ENCODE measurements around the gene TUBB3. TPM values are rescaled to one million over a fixed set of nuclear protein-coding genes. Genes with fewer than 3 reads are reported as not detected.

The TUBB3 gene
- total RNA-seq, 1 experiment from 2014 or later = 164 TPM

GRCh38 chr16:89955001-89955685 lies 32.0 kb downstream of the TUBB3 start:
- WGBS (ENCODE audit: extremely low coverage, insufficient read length, low lambda C conversion rate) = no CpG with 5 or more reads among the region's 15 CpGs
- Mint-ChIP-seq H3K4me1 (peaks cover 10 to 11% of the 10 kb centered on the region in 2 experiments), H3K27ac (peak overlapping the region in 2 of 3 experiments; percentile 60 to 69; a peak in 3 of 7 replicates), H3K4me3 (no peak overlapping the region), H3K36me3 (ENCODE audit: insufficient read depth in 1 of 3, low read depth in 3 of 3) (peaks cover 10 to 44% (median 31%) of the 10 kb centered on the region in 3 experiments), H3K27me3 (ENCODE audit: low read depth) (no peaks in the 10 kb centered on the region), H3K9me3 (no peaks in the 10 kb centered on the region; a peak in 2 of 5 replicates)
- Histone ChIP-seq H3K27me3 (ENCODE audit: insufficient read depth, low read length) (no peaks in the 10 kb centered on the region), H2AFZ (ENCODE audit: low read length) (no peak overlapping the region), H3K23ac (ENCODE audit: insufficient read length, low read depth, low read length) (no peak overlapping the region), H4K8ac (replicated peaks; ENCODE audit: insufficient read length, low read depth, low read length) (no peak overlapping the region), H3K14ac (ENCODE audit: insufficient read depth, low read length) (no peak overlapping the region), H3K4me1 (ENCODE audit: insufficient read depth, low read length) (no peaks in the 10 kb centered on the region), H3K23me2 (ENCODE audit: insufficient read length, low read depth, low read length, poor library complexity, severe bottlenecking) (no peaks in the 10 kb centered on the region), H2BK120ac (ENCODE audit: low read depth, low read length, poor library complexity, severe bottlenecking) (no peak overlapping the region), H3K9ac (ENCODE audit: extremely low read depth, insufficient read length, low read length) (no peak overlapping the region), H2BK5ac (ENCODE audit: insufficient read length, low read length) (no peak overlapping the region), H3K79me2 (ENCODE audit: insufficient read depth, low read length) (no peaks in the 10 kb centered on the region), H3T11ph (ENCODE audit: low read length) (no peak overlapping the region), H3K9me3 (ENCODE audit: control insufficient read depth, low read depth, low read length) (no peaks in the 10 kb centered on the region), H3K18ac (ENCODE audit: insufficient read length, low read depth, low read length) (no peak overlapping the region), H3K4ac (ENCODE audit: low read depth, low read length) (no peak overlapping the region), H2AK5ac (ENCODE audit: insufficient read length, low read length) (no peak overlapping the region), H3K79me1 (ENCODE audit: insufficient read depth, low read depth, low read length, poor library complexity, severe bottlenecking) (no peaks in the 10 kb centered on the region), H4K5ac (ENCODE audit: insufficient read length, low read depth, low read length) (no peak overlapping the region), H3K56ac (ENCODE audit: insufficient read length, low read depth, low read length) (no peak overlapping the region), H3K4me2 (ENCODE audit: insufficient read depth, insufficient read length, low read length) (no peak overlapping the region), H2BK20ac (ENCODE audit: low read depth, low read length, poor library complexity, severe bottlenecking) (no peak overlapping the region), H3K27ac (ENCODE audit: insufficient read length, low read depth, low read length) (no peak overlapping the region), H4K91ac (ENCODE audit: insufficient read length, low read depth, low read length) (no peak overlapping the region), H4K20me1 (ENCODE audit: control insufficient read depth, insufficient read depth, insufficient read length) (no peaks in the 10 kb centered on the region), H2BK15ac (ENCODE audit: low read depth, low read length) (no peak overlapping the region), H2BK12ac (ENCODE audit: insufficient read length, low read depth, low read length) (no peak overlapping the region)
- DNase-seq = no peak
- TF ChIP-seq CTCF (conservative IDR thresholded peaks at IDR 0.05) = no peak
